Right lobe of liver (tissue), 4 donors: ENCODE measurements around the gene BAMBI.

Source experiments
- CTCF ChIP-seq, 4 donors: fragments of 200-600 bp in 3 of 4; fragments of 450-650 bp in 1 of 4; IDR thresholded peaks; one replicate each; pipeline versions ENCODE4 v1.5.1 to v1.8.0; 2016 to 2022; ENCODE audit warnings: antibody characterized with exemption in 4 of 4, mild to moderate bottlenecking in 2 of 4
- POLR2A ChIP-seq: fragments of 450-650 bp; IDR thresholded peaks from one replicate; pipeline ENCODE4 v1.6.1; 2017; ENCODE audit warnings: antibody characterized with exemption, mild to moderate bottlenecking
- donor health status: DM: no; HTN: no; CAD: no.
- donor health status: DM: no; HTN: no; CAD: no.
- donor health status: DM: no; HTN: yes; CAD: no.

- TF ChIP-seq CTCF (IDR thresholded peaks at IDR 0.05) (peak; percentile 32 to 38 (median 35)), POLR2A (peak; percentile 42)
These were observed 2.4 kb downstream of the BAMBI start for GRCh38 chr10:28679581-28680357.
